LoVo (cell line): ENCODE measurements around the gene ZNF728.
"Not testable (repeated sequence)": the region's sequence is repeated elsewhere in the genome, so short reads cannot be mapped to it uniquely, and the experiment has no call there.

ENCODE experiments used
- DNase-seq: peaks from one replicate; pipeline ENCODE4 v3.0.0-alpha.2; 2016; ENCODE audit warnings: low spot score

The ZNF728 gene

DNA sequence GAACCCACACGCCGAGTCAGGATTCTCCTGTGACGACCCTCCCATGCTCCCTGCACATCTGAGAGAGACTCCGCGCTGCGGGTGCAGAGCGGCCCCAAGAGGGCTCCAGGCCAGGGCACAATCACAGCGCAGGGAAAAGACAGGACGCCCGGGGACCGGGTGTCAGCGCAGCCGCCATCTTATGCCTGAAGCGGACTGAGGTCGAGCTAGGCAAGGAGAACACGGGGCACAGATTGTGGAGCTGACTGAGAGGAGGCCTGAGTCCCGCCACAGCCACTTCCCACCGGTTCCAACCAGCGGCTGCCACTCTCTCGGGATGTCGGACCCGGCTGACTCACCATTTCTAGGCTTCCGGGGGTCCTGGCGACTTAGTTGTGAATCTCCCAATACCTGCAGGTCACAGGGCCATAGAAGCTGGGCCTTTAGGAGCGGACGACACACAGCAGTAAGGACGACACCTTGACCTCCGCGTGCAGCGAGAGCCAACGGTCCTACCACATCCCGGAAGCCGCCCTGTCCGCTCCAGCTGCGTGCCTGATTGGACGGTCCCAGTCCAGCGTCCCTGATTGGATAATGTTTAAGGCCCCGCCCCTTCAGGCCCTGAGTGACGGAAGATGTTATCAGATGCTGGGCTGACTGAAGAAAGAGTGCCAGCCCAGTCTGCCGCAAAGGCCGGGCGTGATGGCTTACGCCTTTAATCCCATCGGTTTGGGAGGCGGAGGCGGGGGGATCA, at the start of gene ZNF728:
Gene ZNF728, minus strand, starts transcription at position 487 of the 733 bp plus-strand sequence. Its CDS starts 146 bp downstream, at position 341.
- DNase-seq, result no peak

DNA sequence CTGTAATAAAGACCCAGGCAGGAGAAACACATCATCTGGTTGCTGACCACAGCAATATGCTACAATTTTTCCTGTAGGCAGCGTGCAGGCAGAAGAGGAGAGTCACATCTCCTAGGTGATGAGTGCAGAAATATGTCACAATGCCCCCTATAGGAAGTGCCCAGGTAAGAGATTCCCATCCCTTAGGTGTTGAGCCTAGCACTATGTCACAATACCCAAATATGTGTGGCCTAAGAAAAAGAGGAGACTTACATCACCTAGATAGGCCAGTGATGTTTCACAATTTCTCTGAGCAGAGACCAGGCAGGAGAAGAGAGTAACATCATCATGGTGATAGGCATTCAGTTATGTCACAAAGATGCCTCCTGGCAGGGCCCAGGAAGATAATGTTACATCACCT, 49.4 kb upstream of the ZNF728 start:
- DNase-seq, result no peak

DNA sequence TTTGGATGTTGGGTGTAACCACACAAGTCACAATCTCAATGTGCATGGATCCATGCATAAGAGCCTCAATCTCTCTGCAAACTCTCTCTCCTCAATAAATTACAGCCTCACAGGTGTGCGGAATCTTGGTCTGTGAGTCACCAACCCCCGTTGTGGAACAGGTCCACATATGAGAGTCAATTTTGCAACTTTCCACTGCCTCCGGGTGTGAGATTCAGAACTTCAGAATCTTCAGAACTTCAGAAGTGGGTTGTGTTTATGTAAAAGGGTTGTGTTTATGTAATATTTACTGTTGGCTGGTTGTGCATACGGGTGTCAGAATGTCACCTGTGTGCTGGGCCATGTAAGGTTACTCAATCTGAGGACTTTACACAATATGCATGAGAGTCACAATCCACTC, 46.3 kb upstream of the ZNF728 start:
- DNase-seq, result no peak

DNA sequence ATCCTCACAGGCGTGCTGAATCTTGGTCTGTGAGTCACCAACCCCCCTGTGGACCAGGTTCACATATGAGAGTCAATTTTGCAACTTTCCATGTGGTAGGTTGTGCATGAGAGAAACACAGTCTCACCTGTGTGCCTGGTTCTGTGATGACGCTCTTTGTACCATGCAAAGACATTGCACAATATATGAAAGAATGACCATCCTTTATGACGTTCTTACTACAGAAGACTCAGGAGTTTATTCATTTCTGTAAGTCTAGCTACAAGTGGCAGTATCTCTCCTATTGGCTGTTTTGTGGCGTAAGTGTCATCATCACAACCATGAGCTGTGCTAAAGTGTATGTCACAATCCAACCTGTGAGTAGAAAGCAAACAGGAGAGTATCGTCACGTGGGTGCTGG, 43.8 kb upstream of the ZNF728 start:
- no peak for DNase-seq

DNA sequence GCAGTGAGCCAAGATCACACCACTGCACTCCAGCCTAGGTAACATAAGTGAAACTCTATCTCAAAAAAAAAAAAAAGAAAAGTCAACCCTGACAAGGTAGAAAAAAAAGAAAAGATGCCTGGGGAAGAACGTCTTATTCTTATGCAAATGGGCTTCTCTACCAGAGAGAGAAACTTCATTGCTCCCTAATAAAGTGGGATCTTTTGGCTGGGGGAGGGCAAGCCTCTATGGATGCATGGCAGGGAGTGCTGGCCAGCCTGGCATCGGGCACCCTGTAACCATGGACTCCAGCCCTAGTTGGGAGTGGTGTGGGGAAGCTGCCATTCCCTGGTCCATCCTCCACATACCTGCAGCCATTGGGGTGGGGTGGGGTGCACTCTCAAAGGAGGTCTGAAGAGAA, 30.7 kb upstream of the ZNF728 start:
- no peak for DNase-seq

DNA sequence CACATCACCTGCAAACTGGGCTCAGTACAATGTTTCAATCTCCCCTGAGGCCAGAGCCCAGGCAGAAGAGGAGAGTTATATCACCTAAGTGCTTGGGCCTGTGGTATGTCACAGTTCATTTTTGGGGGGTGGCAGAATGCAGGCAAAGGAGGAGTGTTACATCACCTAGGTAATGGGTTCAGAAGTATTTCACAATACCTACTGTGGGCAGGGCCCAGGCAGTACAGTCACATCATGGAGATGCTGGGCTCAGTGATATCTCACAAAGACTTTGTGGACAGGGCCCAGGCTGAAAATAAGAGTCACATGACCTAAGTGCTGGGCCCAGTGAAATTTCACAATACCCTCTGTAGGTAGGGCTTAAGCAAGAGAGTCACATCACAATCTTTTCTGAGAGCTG, 12.7 kb upstream of the ZNF728 start:
- DNase-seq, result no peak

DNA sequence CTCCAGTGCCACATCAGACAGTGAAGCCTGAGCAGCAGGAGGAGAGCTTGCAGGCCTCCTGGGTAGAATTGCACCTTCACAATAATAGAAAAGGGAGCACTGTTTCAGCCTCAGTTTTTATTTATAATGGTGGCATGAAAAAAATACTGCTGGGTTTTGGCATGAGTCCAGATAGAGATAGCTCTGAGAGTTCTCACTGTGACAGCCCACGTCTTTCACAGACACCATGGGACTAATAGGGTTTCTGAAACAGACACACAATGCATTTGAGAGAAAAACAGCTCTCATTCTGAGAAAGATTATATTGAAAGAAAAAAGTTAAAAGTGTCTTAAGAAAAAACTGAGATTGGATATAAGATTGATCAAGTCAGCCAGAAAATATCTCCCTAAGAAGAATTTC, 8.0 kb downstream of the ZNF728 start:
- DNase-seq, result not testable (repeated sequence)

DNA sequence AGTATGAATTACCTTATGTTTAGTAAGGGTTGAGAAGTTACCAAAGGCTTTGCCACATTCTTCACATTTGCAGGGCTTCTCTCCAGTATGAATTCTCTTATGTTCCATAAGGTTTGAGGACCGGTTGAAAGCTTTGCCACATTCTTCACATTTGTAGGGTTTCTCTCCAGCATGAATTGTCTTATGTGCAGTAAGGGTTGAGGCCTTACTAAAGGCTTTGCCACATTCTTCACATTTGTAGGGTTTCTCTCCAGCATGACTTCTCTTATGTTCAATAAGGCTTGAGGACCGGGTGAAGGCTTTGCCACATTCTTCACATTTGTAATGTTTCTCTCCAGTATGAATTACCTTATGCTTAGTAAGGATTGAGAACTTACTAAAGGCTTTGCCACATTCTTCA, 26.7 kb downstream of the ZNF728 start:
- no peak for DNase-seq

DNA sequence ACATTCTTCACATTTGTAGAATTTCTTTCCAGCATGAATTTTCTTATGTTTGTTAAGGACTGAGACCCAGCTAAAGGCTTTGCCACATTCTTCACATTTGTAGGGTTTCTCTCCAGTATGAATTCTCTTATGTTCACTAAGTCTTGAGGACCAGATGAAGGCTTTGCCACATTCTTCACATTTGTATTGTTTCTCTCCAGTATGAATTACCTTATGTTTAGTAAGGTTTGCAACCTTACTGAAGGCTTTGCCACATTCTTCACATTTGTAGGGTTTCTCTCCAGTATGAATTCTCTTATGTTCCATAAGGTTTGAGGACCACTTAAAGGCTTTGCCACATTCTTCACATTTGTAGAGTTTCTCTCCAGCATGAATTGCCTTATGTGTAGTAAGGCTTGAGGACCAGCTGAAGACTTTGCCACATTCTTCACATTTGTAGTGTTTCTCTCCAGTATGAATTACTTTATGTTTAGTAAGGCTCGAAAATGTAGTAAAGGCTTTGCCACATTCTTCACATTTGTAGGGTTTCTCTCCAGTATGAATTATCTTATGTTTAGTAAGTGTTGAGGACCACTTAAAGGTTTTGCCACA, 27.3 kb downstream of the ZNF728 start:
- DNase-seq, result not testable (repeated sequence)

DNA sequence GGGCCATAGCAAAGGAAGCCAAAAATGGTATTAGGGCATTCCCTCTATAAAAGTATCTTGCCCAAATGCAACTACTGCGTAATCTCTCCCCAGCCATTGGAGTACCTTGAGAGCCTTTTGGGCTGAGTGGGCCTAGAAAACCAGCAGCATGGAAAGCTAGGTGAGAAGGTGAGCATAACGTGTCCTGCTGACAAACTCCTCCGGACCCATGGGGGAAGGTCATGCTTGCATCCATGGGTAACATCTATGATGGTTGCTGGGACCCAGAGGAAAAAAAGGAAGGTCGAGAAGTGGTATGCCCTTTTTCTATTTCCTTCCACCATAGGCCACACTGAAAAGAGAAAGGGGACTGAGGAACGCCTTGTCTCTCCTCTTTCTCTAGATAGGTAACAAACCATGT, 57.4 kb downstream of the ZNF728 start:
- DNase-seq, result no peak

DNA sequence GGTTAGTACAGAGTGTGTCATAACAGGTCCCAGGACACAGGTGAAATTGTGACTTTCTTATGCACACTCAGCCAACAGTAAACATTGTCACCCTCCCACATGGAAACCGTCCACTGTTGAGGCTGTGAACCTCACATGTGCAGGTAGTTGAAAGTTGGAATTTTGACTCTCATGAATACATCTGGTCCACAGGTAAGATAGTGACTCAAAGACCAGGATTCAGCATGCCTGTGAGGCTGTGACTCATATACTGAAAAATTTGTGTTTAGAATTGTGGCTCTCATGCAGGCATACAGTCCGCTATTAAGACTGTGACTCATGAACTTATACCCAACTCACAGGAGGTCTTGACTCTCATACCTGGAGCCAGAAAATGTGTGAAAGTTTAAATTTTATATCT, 67.8 kb downstream of the ZNF728 start:
- DNase-seq, result no peak

DNA sequence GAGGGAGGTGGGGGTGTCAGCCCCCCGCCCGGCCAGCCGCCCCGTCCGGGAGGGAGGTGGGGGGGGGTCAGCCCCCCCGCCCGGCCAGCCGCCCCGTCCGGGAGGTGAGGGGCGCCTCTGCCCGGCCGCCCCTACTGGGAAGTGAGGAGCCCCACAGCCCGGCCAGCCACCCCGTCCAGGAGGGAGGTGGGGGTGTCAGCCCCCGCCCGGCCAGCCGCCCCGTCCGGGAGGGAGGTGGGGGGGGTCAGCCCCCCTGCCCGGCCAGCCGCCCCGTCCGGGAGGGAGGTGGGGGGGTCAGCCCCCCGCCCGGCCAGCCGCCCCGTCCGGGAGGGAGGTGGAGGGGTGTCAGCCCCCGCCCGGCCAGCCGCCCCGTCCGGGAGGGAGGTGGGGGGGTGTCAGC, 75.4 kb downstream of the ZNF728 start:
- not testable (repeated sequence) for DNase-seq

DNA sequence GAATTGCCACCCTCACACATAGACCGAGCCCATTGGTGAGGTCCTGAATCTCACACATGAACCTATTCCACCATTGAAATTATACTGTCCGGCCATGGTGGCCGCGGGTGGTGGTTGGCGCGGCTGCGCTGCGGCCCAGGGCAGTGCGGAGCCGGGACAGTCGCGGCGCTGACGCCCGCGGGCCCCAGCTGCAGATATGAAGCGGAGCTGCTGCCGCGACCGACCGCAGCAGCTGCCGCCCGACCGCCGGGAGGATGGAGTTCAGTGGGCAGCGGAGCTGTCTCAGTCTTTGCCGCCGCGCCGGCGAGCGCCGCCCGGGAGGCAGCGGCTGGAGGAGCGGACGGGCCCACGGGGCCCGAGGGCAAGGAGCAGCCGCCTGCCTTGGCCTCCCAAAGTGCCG, 77.8 kb downstream of the ZNF728 start:
- DNase-seq, result not testable (repeated sequence)
